Fibroblast of lung (primary cell): Measurements from ENCODE around the gene TECPR2. TPM values are rescaled to one million over a fixed set of nuclear protein-coding genes. Genes with fewer than 3 reads are reported as not detected.

ENCODE experiments used
- DNase-seq, 2 donors: peaks; one replicate each; pipeline versions ENCODE4 v3.0.0 to v3.0.0-alpha.2; 2010; ENCODE audit warnings: low read depth in 2 of 2
- H2AFZ ChIP-seq: 2 replicates; pipeline ENCODE4 v1.5.1; 2012; ENCODE audit warnings: low read length, control low read depth, inconsistent platforms
- H3K27ac ChIP-seq: 2 replicates; pipeline ENCODE4 v1.5.1; 2011; ENCODE audit warnings: low read length, control low read depth; ENCODE audit not compliant: insufficient read depth
- H3K27me3 ChIP-seq: 2 replicates; pipeline ENCODE4 v1.5.1; 2011; ENCODE audit warnings: mild to moderate bottlenecking, low read length; ENCODE audit not compliant: control insufficient read depth, insufficient read depth
- H3K36me3 ChIP-seq: 2 replicates; pipeline ENCODE4 v1.5.1; 2011; ENCODE audit warnings: low read length; ENCODE audit not compliant: control insufficient read depth, insufficient read depth
- H3K4me1 ChIP-seq: 2 replicates; pipeline ENCODE4 v1.5.1; 2011; ENCODE audit warnings: low read length; ENCODE audit not compliant: control insufficient read depth, insufficient read depth; ENCODE audit errors: extremely low read depth
- H3K4me2 ChIP-seq: 2 replicates; pipeline ENCODE4 v1.5.1; 2011; ENCODE audit warnings: low read length, control low read depth; ENCODE audit not compliant: insufficient read depth; ENCODE audit errors: extremely low read depth
- H3K4me3 ChIP-seq, 4 experiments: fragments of 200-600 bp in 1 of 4; sonication (generic) in 1 of 4; replicated peaks in 1 of 4; 2 replicates each; pipeline ENCODE4 v1.5.1; 2011 to 2016; ENCODE audit warnings: low read length in 4 of 4, low read depth in 3 of 4, mild to moderate bottlenecking in 3 of 4, control low read depth in 2 of 4, inconsistent platforms in 1 of 4, mixed read lengths in 1 of 4; ENCODE audit not compliant: insufficient read depth in 1 of 4; ENCODE audit errors: control extremely low read depth in 1 of 4
- H3K79me2 ChIP-seq: 2 replicates; pipeline ENCODE4 v1.5.1; 2012; ENCODE audit warnings: mild to moderate bottlenecking, low read length, inconsistent platforms; ENCODE audit not compliant: control insufficient read depth, insufficient read depth
- H3K9ac ChIP-seq: 2 replicates; pipeline ENCODE4 v1.5.1; 2011; ENCODE audit warnings: mild to moderate bottlenecking, low read length, control low read depth; ENCODE audit not compliant: insufficient read depth
- H3K9me3 ChIP-seq: 2 replicates; pipeline ENCODE4 v1.5.1; 2012; ENCODE audit warnings: low read depth, low read length; ENCODE audit not compliant: control insufficient read depth, insufficient read depth
- H4K20me1 ChIP-seq: 2 replicates; pipeline ENCODE4 v1.5.1; 2011; ENCODE audit warnings: low read length; ENCODE audit not compliant: control insufficient read depth, insufficient read depth; ENCODE audit errors: extremely low read depth
- EZH2 ChIP-seq: IDR thresholded peaks from 2 replicates; pipeline ENCODE4 v1.5.1; 2012; ENCODE audit warnings: low read length, control low read depth, mild to moderate bottlenecking; ENCODE audit errors: missing control alignments
- polyA plus RNA-seq, 2 donors: library from polyadenylated mRNA; depleted of rRNA in 1 of 2; stranded (reverse) in 1 of 2; unstranded in 1 of 2; fragments of >200 nt; gene quantifications; 2 replicates each; pipeline ENCODE4 v1.2.1, GENCODE V29; 2011 to 2012; ENCODE audit warnings: missing spikeins in 1 of 2
- total RNA-seq: library from RNA; depleted of rRNA; stranded (reverse); fragments of >200 nt; gene quantifications from 2 replicates; pipeline ENCODE4 v1.2.1, GENCODE V29; 2014
- TF ChIP-seq, protein P1 (sequence below), 2 donors: IDR thresholded peaks in 1 of 2; conservative IDR thresholded peaks in 1 of 2; 1 replicate in 1 of 2; 2 replicates in 1 of 2; pipeline ENCODE4 v1.5.1; 2011 to 2012; ENCODE audit warnings: low read length in 2 of 2, control low read depth in 1 of 2, inconsistent platforms in 1 of 2, low read depth in 1 of 2, mild to moderate bottlenecking in 1 of 2

TECPR2 gene
- total and polyA plus RNA-seq, 2 donors (not counting 1 experiment from before 2014, with no cell fraction given) = 9.2 to 17.8 TPM

DNA sequence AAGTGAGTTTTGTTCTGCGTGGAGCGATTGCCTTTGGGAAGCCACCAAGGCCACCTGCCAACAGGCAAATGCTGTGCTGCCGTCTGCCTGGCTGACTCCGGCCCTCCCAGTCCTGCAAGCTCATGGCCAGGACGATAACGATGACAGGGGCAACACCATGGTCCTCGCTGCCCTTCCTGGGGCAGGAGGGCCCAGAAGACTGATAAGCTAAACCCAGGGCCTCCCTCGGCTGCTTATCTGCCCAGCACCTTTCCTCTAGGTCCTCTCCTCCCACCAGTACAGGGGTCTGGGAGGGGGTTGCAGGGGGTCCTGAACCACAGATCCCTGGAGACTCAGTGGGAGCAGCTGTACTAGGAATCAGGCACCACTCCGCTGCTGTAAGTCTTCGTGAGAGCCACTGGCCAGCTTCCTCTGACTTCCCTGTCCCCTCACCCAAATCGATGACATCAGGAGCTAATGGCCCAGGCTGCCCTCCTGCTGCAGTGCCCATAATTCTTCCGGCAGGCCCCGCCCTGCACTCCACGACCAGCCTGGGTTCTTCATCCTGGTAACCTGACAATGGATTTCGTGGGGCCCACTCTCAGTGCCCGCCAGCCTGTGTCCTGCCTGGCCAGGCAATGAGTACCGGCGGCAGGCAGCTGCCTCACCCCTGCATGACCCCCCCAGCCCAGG is 141.7 kb downstream of the TECPR2 start:
- Histone ChIP-seq H3K27ac (no peak overlapping the region), H3K4me3 (no peak overlapping the region), H3K79me2 (no peaks in the 10 kb centered on the region), H3K36me3 (peaks cover 12% of the 10 kb centered on the region), H2AFZ (no peak overlapping the region), H3K4me2 (no peak overlapping the region), H4K20me1 (no peaks in the 10 kb centered on the region), H3K4me1 (no peaks in the 10 kb centered on the region), H3K9me3 (no peaks in the 10 kb centered on the region), H3K27me3 (no peaks in the 10 kb centered on the region), H3K9ac (no peak overlapping the region)
- TF ChIP-seq EZH2 = no peak
- TF ChIP-seq, protein P1, sequence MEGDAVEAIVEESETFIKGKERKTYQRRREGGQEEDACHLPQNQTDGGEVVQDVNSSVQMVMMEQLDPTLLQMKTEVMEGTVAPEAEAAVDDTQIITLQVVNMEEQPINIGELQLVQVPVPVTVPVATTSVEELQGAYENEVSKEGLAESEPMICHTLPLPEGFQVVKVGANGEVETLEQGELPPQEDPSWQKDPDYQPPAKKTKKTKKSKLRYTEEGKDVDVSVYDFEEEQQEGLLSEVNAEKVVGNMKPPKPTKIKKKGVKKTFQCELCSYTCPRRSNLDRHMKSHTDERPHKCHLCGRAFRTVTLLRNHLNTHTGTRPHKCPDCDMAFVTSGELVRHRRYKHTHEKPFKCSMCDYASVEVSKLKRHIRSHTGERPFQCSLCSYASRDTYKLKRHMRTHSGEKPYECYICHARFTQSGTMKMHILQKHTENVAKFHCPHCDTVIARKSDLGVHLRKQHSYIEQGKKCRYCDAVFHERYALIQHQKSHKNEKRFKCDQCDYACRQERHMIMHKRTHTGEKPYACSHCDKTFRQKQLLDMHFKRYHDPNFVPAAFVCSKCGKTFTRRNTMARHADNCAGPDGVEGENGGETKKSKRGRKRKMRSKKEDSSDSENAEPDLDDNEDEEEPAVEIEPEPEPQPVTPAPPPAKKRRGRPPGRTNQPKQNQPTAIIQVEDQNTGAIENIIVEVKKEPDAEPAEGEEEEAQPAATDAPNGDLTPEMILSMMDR (conservative IDR thresholded peaks at IDR 0.05 in 1 of 2, IDR thresholded peaks at IDR 0.05 in 1 of 2; ENCODE audit: low read depth in 1 of 2, low read length in 2 of 2) = no peak
- DNase-seq = no peak

- TF ChIP-seq, protein P1 (conservative IDR thresholded peaks at IDR 0.05 in 1 of 2, IDR thresholded peaks at IDR 0.05 in 1 of 2; ENCODE audit: low read depth in 1 of 2, low read length in 2 of 2) = no peak
- no peak for TF ChIP-seq EZH2
- Histone ChIP-seq H3K4me3 (no peak overlapping the region), H3K4me1 (peaks cover 1% of the 10 kb centered on the region), H3K4me2 (no peak overlapping the region), H3K9me3 (no peaks in the 10 kb centered on the region), H3K9ac (no peak overlapping the region), H3K27me3 (no peaks in the 10 kb centered on the region), H4K20me1 (no peaks in the 10 kb centered on the region), H2AFZ (no peak overlapping the region), H3K79me2 (no peaks in the 10 kb centered on the region), H3K36me3 (peaks cover 12% of the 10 kb centered on the region), H3K27ac (no peak overlapping the region)
- no peak for DNase-seq
Measured at GRCh38 chr14:102505000-102505619, 142.4 kb downstream of the TECPR2 start.

DNA sequence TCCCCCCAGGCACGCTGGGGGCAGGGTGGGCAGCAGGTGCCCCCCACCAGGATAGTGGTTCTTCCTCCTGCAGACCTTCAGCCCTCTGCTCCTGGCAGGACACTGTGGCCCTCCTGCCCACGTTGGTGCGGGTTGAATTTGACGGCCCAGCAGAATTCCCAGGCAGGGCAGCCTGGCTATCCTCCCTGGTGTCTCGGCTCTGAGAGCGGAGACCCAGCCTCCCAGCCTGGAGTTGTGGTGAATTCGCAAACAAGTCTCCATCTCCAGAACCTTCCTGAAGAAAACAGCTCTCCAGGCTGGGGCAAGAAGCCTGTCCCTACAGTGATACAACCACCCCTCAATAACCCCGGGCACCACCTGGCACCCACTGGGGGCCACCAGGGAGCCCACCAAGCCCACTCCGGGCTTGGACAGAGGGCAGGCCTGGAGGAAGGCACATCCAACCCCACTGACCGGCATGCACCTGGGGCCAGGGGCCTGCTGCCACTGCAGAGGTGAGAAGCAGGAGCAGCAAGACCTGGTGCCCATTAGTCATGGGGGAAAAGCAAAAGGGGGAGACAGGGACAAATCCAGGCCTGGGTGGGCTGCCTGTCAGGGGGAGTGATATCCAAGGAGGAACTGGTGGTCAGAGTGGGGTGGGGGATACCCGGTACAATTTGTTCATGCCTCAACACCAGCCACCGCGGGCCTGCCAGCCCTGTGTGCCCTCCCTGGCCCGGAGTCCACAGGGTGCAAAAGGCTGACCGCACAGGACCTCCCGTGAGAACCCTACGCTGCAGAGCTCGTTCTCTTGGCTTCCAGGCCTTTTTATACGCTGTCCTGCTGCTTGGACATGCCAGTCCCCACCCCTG is 143.3 kb downstream of the TECPR2 start:
- TF ChIP-seq, protein P1 (conservative IDR thresholded peaks at IDR 0.05 in 1 of 2, IDR thresholded peaks at IDR 0.05 in 1 of 2; ENCODE audit: low read depth in 1 of 2, low read length in 2 of 2) = no peak
- TF ChIP-seq EZH2 = no peak
- H2AFZ ChIP-seq = no peak overlapping the region
- DNase-seq = no peak
- H3K79me2 ChIP-seq = no peaks in the 10 kb centered on the region
- peaks cover 12% of the 10 kb centered on the region for H3K36me3 ChIP-seq
- peaks cover 4% of the 10 kb centered on the region for H3K4me1 ChIP-seq
- no peaks in the 10 kb centered on the region for H3K27me3 ChIP-seq
- H3K4me2 ChIP-seq = no peak overlapping the region
- no peak overlapping the region for H3K9ac ChIP-seq
- no peaks in the 10 kb centered on the region for H4K20me1 ChIP-seq
- H3K9me3 ChIP-seq = no peaks in the 10 kb centered on the region
- no peak overlapping the region for H3K4me3 ChIP-seq
- H3K27ac ChIP-seq = no peak overlapping the region
